ACC112 (cell line): ENCODE data around the gene HRH4.

Source experiments
- H2AFZ ChIP-seq: fragments of 200-600 bp; sonication (generic); one replicate; pipeline ENCODE4 v1.6.0; 2017; ENCODE audit warnings: antibody characterized with exemption, low read length; ENCODE audit not compliant: unreplicated experiment
- H3K27ac ChIP-seq: fragments of 200-600 bp; sonication (generic); 2 replicates; pipeline ENCODE4 v1.5.1; 2014; ENCODE audit warnings: low read depth, mild to moderate bottlenecking, antibody characterized with exemption, low read length, moderate library complexity
- H3K27me3 ChIP-seq: fragments of 200-600 bp; sonication (generic); 2 replicates; pipeline ENCODE4 v1.6.1; 2014; ENCODE audit warnings: mild to moderate bottlenecking, antibody characterized with exemption, low read length, moderate library complexity, mixed read lengths; ENCODE audit not compliant: insufficient read depth
- H3K36me3 ChIP-seq: fragments of 200-600 bp; sonication (generic); 2 replicates; pipeline ENCODE4 v1.6.1; 2016; ENCODE audit warnings: mild to moderate bottlenecking, antibody characterized with exemption, low read length, moderate library complexity, mixed read lengths; ENCODE audit not compliant: insufficient read depth
- H3K4me1 ChIP-seq: fragments of 200-600 bp; sonication (generic); one replicate; pipeline ENCODE4 v1.6.1; 2016; ENCODE audit warnings: low read length, mixed read lengths; ENCODE audit not compliant: insufficient read depth, unreplicated experiment, control insufficient read depth
- H3K4me3 ChIP-seq: fragments of 200-600 bp; sonication (generic); 2 replicates; pipeline ENCODE4 v1.5.1; 2014; ENCODE audit warnings: mild to moderate bottlenecking, low read depth, low read length
- H3K79me2 ChIP-seq: fragments of 200-600 bp; sonication (generic); one replicate; pipeline ENCODE4 v1.6.0; 2016; ENCODE audit warnings: low read length; ENCODE audit not compliant: control insufficient read depth, unreplicated experiment, insufficient read depth

HRH4 gene

GRCh38 chr18:24488824-24489493 is 28.5 kb downstream of the HRH4 start:
- H3K27ac ChIP-seq, result no peak overlapping the region

GRCh38 chr18:24490539-24490938 is 30.1 kb downstream of the HRH4 start:
- Histone ChIP-seq H3K27me3 (peaks cover 19% of the 10 kb centered on the region), H3K27ac (no peak overlapping the region), H2AFZ (peak overlapping the region; percentile 10)

More at GRCh38 chr18:24488824-24489493, 28.5 kb downstream of the HRH4 start:
- peak overlapping the region; percentile 9 for H2AFZ ChIP-seq
- H3K79me2 ChIP-seq, result no peaks in the 10 kb centered on the region
- no peak overlapping the region for H3K4me3 ChIP-seq
- peaks cover 11% of the 10 kb centered on the region for H3K27me3 ChIP-seq
- H3K4me1 ChIP-seq, result peaks cover 3% of the 10 kb centered on the region
- H3K36me3 ChIP-seq, result no peaks in the 10 kb centered on the region

DNA sequence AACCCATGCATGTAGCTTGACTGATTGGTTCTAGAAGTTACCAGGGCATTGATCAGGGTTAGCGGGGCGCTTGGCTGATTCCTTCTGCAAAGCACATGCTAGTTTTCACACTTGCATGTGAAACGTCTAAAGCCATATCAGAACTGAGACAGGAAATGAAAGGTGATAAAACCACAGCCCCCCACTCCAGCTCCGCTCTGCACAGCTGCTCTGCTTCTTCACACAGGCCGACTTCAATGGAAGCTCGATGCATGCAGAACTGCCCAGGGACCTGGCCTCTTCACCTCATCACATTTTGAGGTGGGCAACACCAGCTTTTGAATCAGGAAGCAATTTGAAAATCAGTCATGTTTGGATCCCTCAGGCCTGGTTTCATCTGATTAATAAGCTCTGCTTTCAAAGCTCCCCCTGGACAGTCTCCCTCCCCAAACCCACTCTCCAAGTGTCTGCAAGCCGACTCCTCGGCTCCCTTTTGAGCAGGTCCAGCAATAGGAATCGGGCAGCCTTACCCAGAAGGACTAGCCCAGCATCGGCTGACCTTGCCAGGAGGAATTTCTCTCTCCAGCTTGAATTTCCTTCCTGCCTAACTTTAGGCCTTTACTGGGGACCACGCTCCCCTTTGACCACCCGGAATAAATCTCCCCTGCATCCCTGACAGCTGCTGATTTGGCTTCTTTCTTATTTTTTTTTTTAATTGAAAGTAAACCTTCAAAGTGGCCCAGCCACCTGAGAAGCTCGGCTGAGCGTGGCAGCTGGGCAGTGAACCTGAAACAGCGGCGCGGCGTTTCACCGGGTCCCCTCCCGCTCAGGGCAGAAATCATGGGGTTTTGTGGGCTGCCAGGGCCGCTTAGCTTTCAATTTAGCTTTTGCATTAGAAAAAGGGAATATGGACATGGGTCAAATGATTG is 31.7 kb downstream of the HRH4 start:
- Histone ChIP-seq H3K27ac (no peak overlapping the region), H3K36me3 (no peaks in the 10 kb centered on the region), H3K4me3 (no peak overlapping the region), H3K79me2 (no peaks in the 10 kb centered on the region), H2AFZ (no peak overlapping the region), H3K4me1 (peaks cover 9% of the 10 kb centered on the region), H3K27me3 (peaks cover 8% of the 10 kb centered on the region; the same call in 1 of the 2 replicates)

More at GRCh38 chr18:24490539-24490938, 30.1 kb downstream of the HRH4 start:
- no peaks in the 10 kb centered on the region for H3K36me3 ChIP-seq
- no peak overlapping the region for H3K4me3 ChIP-seq
- peaks cover 3% of the 10 kb centered on the region for H3K4me1 ChIP-seq
- no peaks in the 10 kb centered on the region for H3K79me2 ChIP-seq

- Histone ChIP-seq H3K4me3 (no peak overlapping the region), H3K79me2 (no peaks in the 10 kb centered on the region), H3K36me3 (no peaks in the 10 kb centered on the region), H3K27me3 (peaks cover 7% of the 10 kb centered on the region; the same call in 1 of the 2 replicates), H3K4me1 (peaks cover 11% of the 10 kb centered on the region), H2AFZ (no peak overlapping the region), H3K27ac (no peak overlapping the region)
Observed at GRCh38 chr18:24494586-24494985, 34.1 kb downstream of the HRH4 start.

DNA sequence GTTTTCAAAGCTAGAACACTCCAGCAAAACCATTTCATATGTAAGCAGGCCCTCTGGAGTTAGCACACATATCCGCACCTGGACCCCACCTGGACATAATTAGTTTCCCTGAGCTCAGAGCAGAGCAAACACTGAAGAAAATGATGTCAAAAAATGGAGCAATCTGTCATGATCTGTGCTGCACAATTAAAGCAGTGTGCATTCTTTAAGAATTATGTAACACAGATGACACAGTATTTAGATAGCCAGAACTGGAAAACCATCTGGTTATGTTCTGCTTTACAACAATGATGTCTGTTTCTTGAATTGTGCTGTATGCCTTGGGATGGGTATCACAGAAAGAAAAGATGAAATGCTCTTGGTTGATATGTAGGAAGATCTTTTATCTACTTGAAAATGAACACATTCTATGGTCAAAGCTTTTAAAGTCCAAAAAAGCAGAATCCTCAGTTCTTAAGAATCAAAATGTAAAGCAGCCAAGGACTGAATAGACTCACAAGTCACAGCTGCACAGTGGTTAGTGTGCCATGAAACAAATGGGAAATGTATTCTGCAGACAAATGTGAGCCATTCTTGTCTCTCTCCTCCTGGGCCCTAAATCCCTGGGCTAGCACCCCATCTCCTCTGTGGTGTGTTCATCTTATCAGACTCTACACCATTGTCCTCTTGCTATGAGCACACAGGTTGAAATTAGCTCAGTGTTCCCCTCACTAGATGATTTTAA is 36.8 kb downstream of the HRH4 start:
- Histone ChIP-seq H3K27me3 (peaks cover 7% of the 10 kb centered on the region; the same call in 1 of the 2 replicates), H3K36me3 (no peaks in the 10 kb centered on the region), H2AFZ (no peak overlapping the region), H3K27ac (no peak overlapping the region), H3K79me2 (no peaks in the 10 kb centered on the region), H3K4me1 (peaks cover 8% of the 10 kb centered on the region), H3K4me3 (no peak overlapping the region)

DNA sequence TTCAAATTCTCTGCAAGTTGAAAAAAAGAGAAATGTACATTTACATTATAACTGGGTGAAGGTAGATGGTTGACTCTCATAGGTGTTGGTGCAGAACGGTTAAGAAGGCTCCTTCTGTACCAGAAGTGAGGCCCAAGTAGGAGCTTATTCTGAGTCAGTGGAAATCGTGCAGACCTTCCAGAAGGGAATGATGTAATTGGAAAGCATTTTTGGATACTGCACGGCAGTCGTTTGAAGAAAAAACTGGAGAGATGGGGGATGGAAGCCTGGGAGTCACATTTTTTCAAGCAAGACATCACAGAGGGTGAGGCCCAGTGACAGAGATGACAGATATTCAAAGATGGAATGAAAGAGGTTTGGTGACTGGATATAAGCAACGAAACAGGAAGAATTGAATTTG is 39.4 kb downstream of the HRH4 start:
- Histone ChIP-seq H3K36me3 (no peaks in the 10 kb centered on the region), H3K4me1 (peaks cover 8% of the 10 kb centered on the region), H3K4me3 (no peak overlapping the region), H3K27me3 (peaks cover 14% of the 10 kb centered on the region; the same call in 1 of the 2 replicates), H3K79me2 (no peaks in the 10 kb centered on the region), H3K27ac (no peak overlapping the region), H2AFZ (no peak overlapping the region)

- Histone ChIP-seq H3K4me3 (no peak overlapping the region), H3K36me3 (no peaks in the 10 kb centered on the region), H2AFZ (no peak overlapping the region), H3K79me2 (no peaks in the 10 kb centered on the region), H3K4me1 (peaks cover 8% of the 10 kb centered on the region), H3K27ac (no peak overlapping the region), H3K27me3 (peaks cover 13% of the 10 kb centered on the region; the same call in 1 of the 2 replicates)
Observed at GRCh38 chr18:24500217-24500616, 39.8 kb downstream of the HRH4 start.

DNA sequence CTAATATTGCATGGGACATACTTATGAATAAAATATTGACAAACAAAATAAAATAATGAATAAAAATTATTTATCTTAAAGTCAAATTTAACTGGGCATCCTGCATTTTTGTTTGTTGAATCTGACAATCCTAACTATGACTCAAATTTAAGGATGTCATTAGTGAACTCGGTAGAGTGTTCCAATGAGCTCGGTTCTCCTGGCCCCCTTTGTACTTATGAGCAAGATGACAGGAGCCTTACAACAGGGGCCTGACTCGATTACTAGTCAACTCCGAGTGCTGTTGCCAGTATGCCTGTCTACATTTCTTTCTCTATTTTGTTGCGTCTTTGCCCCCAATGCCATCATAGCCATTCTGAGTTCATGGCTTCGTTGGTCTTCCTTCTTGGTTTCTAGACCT is 40.3 kb downstream of the HRH4 start:
- no peak overlapping the region for H3K27ac ChIP-seq
- 0 out of 2 replicates have a peak, but pooled peaks cover 11% of the 10 kb centered on the region for H3K27me3 ChIP-seq
- H3K36me3 ChIP-seq, result no peaks in the 10 kb centered on the region
- peaks cover 8% of the 10 kb centered on the region for H3K4me1 ChIP-seq
- H3K79me2 ChIP-seq, result no peaks in the 10 kb centered on the region
- H3K4me3 ChIP-seq, result no peak overlapping the region
- no peak overlapping the region for H2AFZ ChIP-seq

GRCh38 chr18:24502667-24503523 is 42.5 kb downstream of the HRH4 start:
- H3K4me3 ChIP-seq, result no peak overlapping the region
- no peaks in the 10 kb centered on the region for H3K36me3 ChIP-seq
- no peak overlapping the region for H2AFZ ChIP-seq
- no peaks in the 10 kb centered on the region for H3K79me2 ChIP-seq
- no peak overlapping the region for H3K27ac ChIP-seq
- no peaks in the 10 kb centered on the region for H3K4me1 ChIP-seq
- 0 out of 2 replicates have a peak, but pooled peaks cover 11% of the 10 kb centered on the region for H3K27me3 ChIP-seq
